ENCODE data around the gene DCLRE1B.

Gene DCLRE1B

GRCh38 chr1:113886417-113887401 lies 18.4 kb upstream of the DCLRE1B start:
- TF ChIP-seq ZFP30 (CRISPR knock-in tag; IDR thresholded peaks at IDR 0.05) (no peak), BACH2 (CRISPR knock-in tag; IDR thresholded peaks at IDR 0.05; ENCODE audit: borderline replicate concordance) (no peak), ZNF8 (CRISPR knock-in tag; IDR thresholded peaks at IDR 0.05) (no peak), ZC3H10 (CRISPR knock-in tag; IDR thresholded peaks at IDR 0.05) (no peak), CREB5 (CRISPR knock-in tag; IDR thresholded peaks at IDR 0.05; ENCODE audit: low read depth) (no peak), CSRNP3 (CRISPR knock-in tag; IDR thresholded peaks at IDR 0.05) (no peak), RARB (CRISPR knock-in tag; IDR thresholded peaks at IDR 0.05) (no peak), SNAI2 (CRISPR knock-in tag; IDR thresholded peaks at IDR 0.05) (no peak), ARNTL (CRISPR knock-in tag; IDR thresholded peaks at IDR 0.05; ENCODE audit: borderline replicate concordance, low read depth) (no peak), OSR1 (CRISPR knock-in tag; IDR thresholded peaks at IDR 0.05) (no peak), POU6F1 (CRISPR knock-in tag; IDR thresholded peaks at IDR 0.05; ENCODE audit: borderline replicate concordance, low read depth) (no peak), PPARA (CRISPR knock-in tag; IDR thresholded peaks at IDR 0.05; ENCODE audit: borderline replicate concordance) (no peak), TCF4 (CRISPR knock-in tag; IDR thresholded peaks at IDR 0.05; ENCODE audit: borderline replicate concordance) (no peak), ZFP3 (CRISPR knock-in tag; IDR thresholded peaks at IDR 0.05) (no peak), PATZ1 (CRISPR knock-in tag; IDR thresholded peaks at IDR 0.05; ENCODE audit: borderline replicate concordance) (no peak), TSHZ2 (CRISPR knock-in tag; IDR thresholded peaks at IDR 0.05) (no peak)
- ATAC-seq = no peak

- no peak for ATAC-seq
- TF ChIP-seq TOX (CRISPR knock-in tag; IDR thresholded peaks at IDR 0.05; ENCODE audit: borderline replicate concordance) (no peak), ZFP3 (CRISPR knock-in tag; IDR thresholded peaks at IDR 0.05) (no peak), SNAI2 (CRISPR knock-in tag; IDR thresholded peaks at IDR 0.05) (no peak), TSHZ2 (CRISPR knock-in tag; IDR thresholded peaks at IDR 0.05) (no peak), CREB5 (CRISPR knock-in tag; IDR thresholded peaks at IDR 0.05; ENCODE audit: low read depth) (no peak), OSR1 (CRISPR knock-in tag; IDR thresholded peaks at IDR 0.05) (no peak), RARB (CRISPR knock-in tag; IDR thresholded peaks at IDR 0.05) (no peak), BACH2 (CRISPR knock-in tag; IDR thresholded peaks at IDR 0.05; ENCODE audit: borderline replicate concordance) (no peak), CSDC2 (CRISPR knock-in tag; IDR thresholded peaks at IDR 0.05) (no peak), ZNF70 (CRISPR knock-in tag; IDR thresholded peaks at IDR 0.05) (no peak), GLIS3 (CRISPR knock-in tag; IDR thresholded peaks at IDR 0.05) (no peak), ZNF565 (CRISPR knock-in tag; conservative IDR thresholded peaks at IDR 0.05; ENCODE audit: low read depth) (no peak)
Measured at GRCh38 chr1:113887402-113888175, 17.5 kb upstream of the DCLRE1B start, which contains the start of gene BCL2L15. Gene BCL2L15 (minus strand): TSS chr1:113887581. CDS start chr1:113887375, 206 bp downstream.

All from SK-N-SH treated with all-trans-retinoic acid at 6 μM for 48 hours (cell line).